Eye (tissue), 1 donor: Measurements from ENCODE around the gene TMEM131L.

Experiments used
- DNase-seq: peaks from one replicate; pipeline ENCODE4 v3.0.0-alpha.2; 2015

The TMEM131L gene

GRCh38 chr4:153668647-153669046 lies 202.5 kb downstream of the TMEM131L start:
- DNase-seq = no peak

GRCh38 chr4:153669838-153670237 lies 203.7 kb downstream of the TMEM131L start:
- no peak for DNase-seq

GRCh38 chr4:153676486-153676885 lies 210.3 kb downstream of the TMEM131L start:
- no peak for DNase-seq

GRCh38 chr4:153676984-153677383 lies 210.8 kb downstream of the TMEM131L start:
- DNase-seq = no peak

- DNase-seq = no peak
These were observed 213.3 kb downstream of the TMEM131L start for GRCh38 chr4:153679486-153679885.

GRCh38 chr4:153683763-153684181 lies 217.6 kb downstream of the TMEM131L start:
- DNase-seq = no peak

GRCh38 chr4:153684182-153684970 lies 218.2 kb downstream of the TMEM131L start, which contains the start of gene TLR2:
Gene TLR2 (plus strand): TSS chr4:153684280. CDS start chr4:153702908, 18,628 bp downstream.
- DNase-seq = peak; percentile 70

- DNase-seq = no peak
These were observed 218.8 kb downstream of the TMEM131L start for GRCh38 chr4:153684971-153685371.
